ENCODE measurements around the gene JOSD1.

The JOSD1 gene

DNA sequence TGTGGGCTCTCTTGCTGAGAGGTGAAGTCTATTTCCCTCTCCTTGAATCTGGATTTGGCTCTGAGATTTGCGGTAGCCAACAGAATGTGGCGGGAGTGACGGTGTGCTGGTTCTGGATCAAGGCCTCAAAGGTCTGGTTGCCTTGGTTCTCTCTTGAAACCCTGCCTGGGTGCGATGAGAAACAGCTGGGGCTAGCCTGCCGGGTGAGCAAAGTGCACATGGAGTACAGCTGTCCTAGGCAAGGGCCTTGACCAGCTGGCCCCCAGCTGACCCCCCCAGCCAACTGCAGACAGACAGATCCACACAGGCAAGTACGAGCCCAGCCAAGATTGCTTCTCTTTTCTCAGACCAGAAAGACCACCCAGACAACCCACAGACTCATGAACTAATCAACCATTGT, 44.2 kb upstream of the JOSD1 start:
- ChIA-PET POLR2A (no interaction called here), CTCF (interaction anchor here (0.8 kb wide), 1 partner anchor 9 kb away, joined by 3 read pairs; no protein-coding TSS in a partner anchor)
- TF ChIP-seq, protein P1, sequence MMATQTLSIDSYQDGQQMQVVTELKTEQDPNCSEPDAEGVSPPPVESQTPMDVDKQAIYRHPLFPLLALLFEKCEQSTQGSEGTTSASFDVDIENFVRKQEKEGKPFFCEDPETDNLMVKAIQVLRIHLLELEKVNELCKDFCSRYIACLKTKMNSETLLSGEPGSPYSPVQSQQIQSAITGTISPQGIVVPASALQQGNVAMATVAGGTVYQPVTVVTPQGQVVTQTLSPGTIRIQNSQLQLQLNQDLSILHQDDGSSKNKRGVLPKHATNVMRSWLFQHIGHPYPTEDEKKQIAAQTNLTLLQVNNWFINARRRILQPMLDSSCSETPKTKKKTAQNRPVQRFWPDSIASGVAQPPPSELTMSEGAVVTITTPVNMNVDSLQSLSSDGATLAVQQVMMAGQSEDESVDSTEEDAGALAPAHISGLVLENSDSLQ (IDR thresholded peaks at IDR 0.05), result no peak
- no peak for TF ChIP-seq LEF1 (IDR thresholded peaks at IDR 0.05; ENCODE audit: borderline replicate concordance)
- TF ChIP-seq ELF4 (IDR thresholded peaks at IDR 0.05), result no peak
- TF ChIP-seq HDGF (IDR thresholded peaks at IDR 0.05; ENCODE audit: borderline replicate concordance), result no peak
- no peak for TF ChIP-seq FOXM1 (IDR thresholded peaks at IDR 0.05; ENCODE audit: borderline replicate concordance)

DNA sequence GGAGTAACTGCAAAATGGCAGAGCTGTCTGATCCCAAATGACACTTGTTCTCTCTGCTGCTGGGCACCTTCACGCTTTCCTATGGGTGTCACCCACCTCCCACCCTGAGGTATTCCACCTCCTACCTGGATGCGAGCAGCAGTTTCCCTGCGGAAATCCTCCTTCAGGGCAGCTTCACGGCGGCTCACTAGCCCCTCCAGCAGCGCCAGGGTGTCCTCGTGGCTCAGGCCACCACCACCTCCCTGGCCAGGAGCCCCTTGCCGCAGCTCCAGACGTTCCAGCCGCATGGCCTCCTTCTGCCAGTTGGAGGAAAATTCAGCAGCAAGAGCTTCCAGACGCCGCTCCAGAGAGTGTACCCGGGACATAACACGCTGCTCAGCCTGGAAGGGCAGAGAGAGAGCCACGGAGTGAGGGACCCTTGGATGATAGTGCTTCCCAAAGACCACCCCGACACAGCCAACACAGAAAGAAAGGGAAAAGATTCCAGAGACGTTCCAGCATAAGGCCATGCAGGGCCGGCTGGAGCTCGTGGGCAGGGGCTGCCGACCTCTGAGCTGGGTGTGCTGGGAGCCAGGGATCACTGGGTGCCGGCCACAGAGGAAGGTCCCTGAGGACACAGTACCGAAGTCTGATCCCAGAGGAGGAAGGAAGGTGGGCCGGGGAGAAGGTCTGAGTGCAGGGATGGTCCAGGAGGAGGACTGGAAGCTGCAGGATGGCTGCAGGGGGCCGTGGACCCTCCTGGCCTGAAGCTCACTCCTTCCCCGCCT, 41.6 kb upstream of the JOSD1 start:
- POLR2A ChIA-PET, result interaction anchor here (1.0 to 1.5 kb wide), 4 partner anchors 9 to 14 kb away, joined by 3 to 4 read pairs (median 4); partner anchors contain the start of gene SUN2
- no peak for DNase-seq (ENCODE audit: extremely low spot score)
- TF ChIP-seq LEF1 (IDR thresholded peaks at IDR 0.05; ENCODE audit: borderline replicate concordance), result no peak
- TF ChIP-seq SP1 (IDR thresholded peaks at IDR 0.05), result no peak
- TF ChIP-seq, protein P1 (IDR thresholded peaks at IDR 0.05), result no peak
- TF ChIP-seq FOXK2 (IDR thresholded peaks at IDR 0.05), result no peak
- no peak for TF ChIP-seq ZNF384 (IDR thresholded peaks at IDR 0.05)
- no peak for TF ChIP-seq L3MBTL2 (conservative IDR thresholded peaks at IDR 0.05)
- no peak for TF ChIP-seq FOXM1 (IDR thresholded peaks at IDR 0.05; ENCODE audit: borderline replicate concordance)
- CTCF ChIA-PET, result interaction anchor here (0.7 to 1.1 kb wide), 2 partner anchors 8 to 9 kb away, joined by 3 to 4 read pairs; no protein-coding TSS in a partner anchor

More for the DNA sequence above, 44.2 kb upstream of the JOSD1 start:
- no peak for DNase-seq (ENCODE audit: extremely low spot score)

DNA sequence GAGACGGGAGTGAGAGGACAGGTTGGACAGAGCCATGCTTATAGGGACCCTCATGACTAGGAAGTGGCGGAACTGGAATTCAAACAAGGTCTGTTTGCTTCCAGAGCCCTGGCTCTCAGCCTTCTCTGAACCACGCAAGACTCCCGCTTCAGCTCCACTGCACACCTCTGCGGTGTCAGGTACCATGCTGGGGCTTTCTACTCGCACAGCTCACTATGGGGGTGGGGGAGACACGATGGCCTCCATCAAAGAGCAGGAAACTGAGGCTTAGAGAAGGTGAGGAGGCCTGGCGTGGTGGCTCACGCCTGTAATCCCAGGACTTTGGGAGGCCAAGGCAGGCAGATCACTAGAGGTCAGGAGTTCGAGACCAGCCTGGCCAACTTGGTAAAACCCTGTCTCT, 40.8 kb upstream of the JOSD1 start:
- POLR2A ChIA-PET, result interaction anchor here (1.0 to 1.5 kb wide), 2 partner anchors 9 to 14 kb away, joined by 3 read pairs; partner anchors contain the start of gene SUN2
- CTCF ChIA-PET, result interaction anchor here (1.1 kb wide), 1 partner anchor 9 kb away, joined by 4 read pairs; no protein-coding TSS in a partner anchor
- no peak for DNase-seq (ENCODE audit: extremely low spot score)
- TF ChIP-seq HDGF (IDR thresholded peaks at IDR 0.05; ENCODE audit: borderline replicate concordance) (no peak), ARNT (IDR thresholded peaks at IDR 0.05) (no peak), SP1 (IDR thresholded peaks at IDR 0.05) (no peak), L3MBTL2 (conservative IDR thresholded peaks at IDR 0.05) (no peak), BHLHE40 (IDR thresholded peaks at IDR 0.05; ENCODE audit: borderline replicate concordance) (no peak), SUZ12 (IDR thresholded peaks at IDR 0.05) (no peak), ZNF384 (IDR thresholded peaks at IDR 0.05) (no peak), FOXA1 (IDR thresholded peaks at IDR 0.05) (no peak), CTBP1 (IDR thresholded peaks at IDR 0.05; ENCODE audit: borderline replicate concordance) (no peak), FOXM1 (IDR thresholded peaks at IDR 0.05; ENCODE audit: borderline replicate concordance) (no peak), ELF4 (IDR thresholded peaks at IDR 0.05) (no peak), LEF1 (IDR thresholded peaks at IDR 0.05; ENCODE audit: borderline replicate concordance) (no peak), FOXK2 (IDR thresholded peaks at IDR 0.05) (no peak), TARDBP (IDR thresholded peaks at IDR 0.05) (no peak), NFRKB (IDR thresholded peaks at IDR 0.05) (no peak)
- TF ChIP-seq, protein P1 (IDR thresholded peaks at IDR 0.05), result no peak

DNA sequence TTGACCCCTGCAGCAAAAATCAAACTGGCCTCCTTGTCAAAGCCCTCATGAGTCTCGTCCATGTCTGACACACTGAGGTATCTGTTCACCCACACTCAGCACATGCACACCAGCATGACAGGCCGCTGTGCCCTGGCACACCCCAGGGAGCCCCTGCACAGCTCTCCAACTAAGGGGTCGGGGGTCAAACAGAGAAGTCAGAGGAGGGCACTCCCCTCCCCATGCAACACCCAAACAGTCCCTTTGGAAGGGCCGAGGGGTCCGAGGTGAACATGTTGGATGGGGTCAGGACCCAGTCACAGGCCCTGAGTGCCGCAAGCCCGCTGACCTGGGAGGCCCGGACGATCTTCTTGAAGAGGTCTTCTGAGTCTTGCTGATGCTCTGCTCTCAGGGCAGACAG, 40.4 kb upstream of the JOSD1 start:
- ChIA-PET POLR2A (interaction anchor here (1.0 kb wide), 1 partner anchor 9 kb away, joined by 3 read pairs; no protein-coding TSS in a partner anchor), CTCF (no interaction called here)
- no peak for DNase-seq (ENCODE audit: extremely low spot score)
- no peak for TF ChIP-seq NFRKB (IDR thresholded peaks at IDR 0.05)
- TF ChIP-seq ELF4 (IDR thresholded peaks at IDR 0.05), result no peak
- TF ChIP-seq CTBP1 (IDR thresholded peaks at IDR 0.05; ENCODE audit: borderline replicate concordance), result no peak
- TF ChIP-seq LEF1 (IDR thresholded peaks at IDR 0.05; ENCODE audit: borderline replicate concordance), result no peak
- TF ChIP-seq FOXA1 (IDR thresholded peaks at IDR 0.05), result no peak
- TF ChIP-seq HDGF (IDR thresholded peaks at IDR 0.05; ENCODE audit: borderline replicate concordance), result no peak
- TF ChIP-seq FOXK2 (IDR thresholded peaks at IDR 0.05), result no peak
- TF ChIP-seq SUZ12 (IDR thresholded peaks at IDR 0.05), result no peak
- TF ChIP-seq SP1 (IDR thresholded peaks at IDR 0.05), result no peak
- TF ChIP-seq, protein P1 (IDR thresholded peaks at IDR 0.05), result no peak
- TF ChIP-seq ZNF384 (IDR thresholded peaks at IDR 0.05), result no peak
- TF ChIP-seq TARDBP (IDR thresholded peaks at IDR 0.05), result no peak
- no peak for TF ChIP-seq ARNT (IDR thresholded peaks at IDR 0.05)
- TF ChIP-seq L3MBTL2 (conservative IDR thresholded peaks at IDR 0.05), result no peak
- no peak for TF ChIP-seq BHLHE40 (IDR thresholded peaks at IDR 0.05; ENCODE audit: borderline replicate concordance)
- TF ChIP-seq FOXM1 (IDR thresholded peaks at IDR 0.05; ENCODE audit: borderline replicate concordance), result no peak

DNA sequence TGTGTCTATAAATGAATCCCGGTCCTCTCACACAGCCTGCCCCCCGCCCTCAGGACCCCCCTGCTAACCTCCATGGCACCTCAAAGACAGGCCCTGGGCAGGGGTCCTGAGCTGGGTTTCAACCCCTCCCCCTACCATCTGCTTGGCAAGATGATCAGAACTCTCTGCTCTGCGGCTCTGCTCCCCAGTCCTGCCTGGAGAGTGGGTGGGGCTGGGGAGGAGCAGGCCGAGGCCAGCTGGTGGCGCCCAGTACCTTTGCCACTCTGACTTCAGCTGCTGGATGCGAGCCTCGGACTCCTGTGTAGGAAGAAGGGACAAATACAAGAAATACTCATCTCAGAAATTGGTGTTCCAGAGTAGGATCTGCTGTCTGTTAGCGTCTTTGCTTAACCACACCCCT, 40.0 kb upstream of the JOSD1 start:
- TF ChIP-seq ARNT (IDR thresholded peaks at IDR 0.05), result no peak
- no peak for TF ChIP-seq CTBP1 (IDR thresholded peaks at IDR 0.05; ENCODE audit: borderline replicate concordance)
- TF ChIP-seq SP1 (IDR thresholded peaks at IDR 0.05), result no peak
- no peak for TF ChIP-seq NFRKB (IDR thresholded peaks at IDR 0.05)
- TF ChIP-seq FOXA1 (IDR thresholded peaks at IDR 0.05), result no peak
- no peak for TF ChIP-seq L3MBTL2 (conservative IDR thresholded peaks at IDR 0.05)
- no peak for TF ChIP-seq ELF4 (IDR thresholded peaks at IDR 0.05)
- no peak for TF ChIP-seq FOXM1 (IDR thresholded peaks at IDR 0.05; ENCODE audit: borderline replicate concordance)
- no peak for TF ChIP-seq LEF1 (IDR thresholded peaks at IDR 0.05; ENCODE audit: borderline replicate concordance)
- TF ChIP-seq FOXK2 (IDR thresholded peaks at IDR 0.05), result no peak
- no peak for TF ChIP-seq HDGF (IDR thresholded peaks at IDR 0.05; ENCODE audit: borderline replicate concordance)
- no peak for TF ChIP-seq SUZ12 (IDR thresholded peaks at IDR 0.05)
- TF ChIP-seq, protein P1 (IDR thresholded peaks at IDR 0.05), result no peak
- no peak for TF ChIP-seq TARDBP (IDR thresholded peaks at IDR 0.05)
- TF ChIP-seq BHLHE40 (IDR thresholded peaks at IDR 0.05; ENCODE audit: borderline replicate concordance), result no peak
- POLR2A ChIA-PET, result no interaction called here
- CTCF ChIA-PET, result interaction anchor here (0.6 kb wide), 1 partner anchor 28 kb away, joined by 4 read pairs; no protein-coding TSS in a partner anchor
- DNase-seq (ENCODE audit: extremely low spot score), result no peak

Measured in HEK293T (cell line).